CD4-positive, alpha-beta T cell treated with Interleukin-15 for 1 hour (primary cell): ENCODE measurements around the gene PAQR6.
"Not testable (repeated sequence)": the region's sequence is repeated elsewhere in the genome, so short reads cannot be mapped to it uniquely, and the experiment has no call there.

ENCODE experiments used
- DNase-seq: peaks from one replicate; pipeline ENCODE4 v3.0.0-alpha.2; 2020

The PAQR6 gene

DNA sequence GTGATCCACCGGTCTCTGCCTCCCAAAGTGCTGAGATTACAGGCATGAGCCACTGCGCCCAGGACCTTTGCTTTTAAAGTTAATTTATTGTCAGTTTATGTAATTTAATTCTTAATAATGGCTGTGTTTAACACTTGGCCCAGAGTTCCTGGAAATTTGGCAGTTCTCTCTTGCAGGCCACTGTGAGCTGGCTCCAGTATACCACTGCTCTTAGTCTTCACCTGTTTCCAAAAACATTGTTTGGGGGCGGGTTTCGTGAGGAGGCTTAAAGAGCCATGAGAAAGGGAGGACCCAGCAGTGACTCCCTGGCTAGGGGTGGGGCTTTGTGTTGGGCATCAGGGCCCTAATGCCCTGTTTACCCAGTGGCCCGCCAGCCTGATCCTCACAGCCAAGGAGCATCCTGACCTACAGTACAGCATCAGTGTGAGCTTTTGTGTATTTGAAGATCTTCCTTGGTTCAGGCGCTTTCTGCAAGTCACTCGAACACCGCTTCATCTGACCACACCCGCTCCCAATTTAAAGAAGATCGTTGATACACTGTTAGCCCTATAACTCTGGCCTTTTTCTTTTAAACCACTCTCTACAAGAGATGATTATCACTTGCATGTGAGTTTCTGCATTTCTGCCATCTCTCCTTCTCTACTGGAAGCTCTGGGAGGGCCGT, 17.9 kb downstream of the PAQR6 start:
- no peak for DNase-seq

DNA sequence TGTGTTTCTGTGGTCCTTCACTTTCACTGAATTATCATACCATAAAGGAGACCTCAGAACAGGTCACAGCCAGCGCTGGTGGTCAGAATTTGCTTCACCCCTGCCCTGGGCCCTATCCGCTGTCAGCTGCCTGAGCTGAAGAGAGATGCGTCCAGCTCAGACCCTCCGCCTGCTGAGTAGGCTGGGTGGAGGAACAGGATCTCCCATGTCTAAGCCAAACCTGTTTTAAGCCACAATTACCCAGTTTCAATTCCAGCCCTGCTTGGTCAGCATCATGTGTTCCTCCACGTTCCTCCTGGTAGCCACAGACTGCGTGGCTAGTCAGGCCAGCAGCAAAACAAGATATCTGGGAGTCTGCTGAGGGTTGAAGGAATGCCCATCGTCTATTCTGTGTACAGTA, 19.4 kb downstream of the PAQR6 start:
- no peak for DNase-seq

DNA sequence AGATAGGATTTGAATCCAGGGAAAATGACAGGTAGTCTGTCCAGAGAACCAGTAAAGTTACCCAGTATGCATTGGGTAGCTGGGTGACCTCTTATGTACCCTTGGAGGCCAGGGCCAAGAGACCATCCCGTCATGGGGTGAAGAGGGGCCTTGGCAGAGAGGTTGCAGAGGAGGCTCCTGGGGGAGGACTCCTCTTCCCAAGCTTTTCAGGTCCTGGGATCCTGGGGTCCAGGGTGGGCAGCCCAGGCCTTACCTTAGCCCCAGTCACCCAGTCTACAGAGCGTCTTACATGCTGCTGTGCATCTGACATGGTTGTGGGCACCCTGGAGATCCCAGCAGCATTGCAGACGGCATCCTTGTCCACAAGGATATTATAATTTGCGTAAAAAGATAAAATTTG, 21.1 kb downstream of the PAQR6 start:
- DNase-seq, result no peak

DNA sequence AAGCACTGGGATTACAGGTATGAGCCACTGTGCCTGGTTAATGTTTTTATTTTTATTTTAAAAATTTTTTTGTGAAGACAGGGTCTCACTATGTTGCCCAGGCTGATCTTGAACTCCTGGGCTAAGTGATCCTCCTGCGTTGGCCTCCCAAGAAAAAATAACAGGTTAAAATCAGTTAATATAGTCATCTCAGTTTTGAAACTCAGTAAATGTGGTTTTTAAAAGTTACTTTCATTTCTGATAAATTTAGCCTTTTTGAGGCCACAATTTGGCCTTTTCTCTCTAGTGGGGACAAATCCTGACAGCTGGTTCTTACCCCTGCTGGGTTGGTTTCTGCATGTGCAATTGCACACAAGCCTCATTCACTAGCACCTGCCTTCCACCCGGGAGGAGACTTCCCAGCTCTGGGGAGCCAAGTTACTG, 21.7 kb downstream of the PAQR6 start:
- no peak for DNase-seq

DNA sequence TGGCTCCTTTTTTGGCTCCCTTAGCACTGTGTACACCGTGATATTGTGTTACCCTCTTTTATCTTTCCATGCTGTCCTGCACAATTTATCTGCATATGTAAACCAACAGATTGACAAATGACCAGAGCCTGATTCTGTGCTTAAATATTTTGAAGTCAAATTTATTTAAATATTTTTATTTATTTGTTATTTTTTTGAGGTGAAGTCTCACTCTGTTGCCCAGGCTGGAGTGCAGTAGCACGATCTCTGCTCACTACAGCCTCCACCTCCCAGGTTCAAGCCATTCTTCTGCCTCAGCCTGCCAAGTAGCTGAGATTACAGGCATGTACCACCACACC, 22.2 kb downstream of the PAQR6 start:
- DNase-seq, result no peak

DNA sequence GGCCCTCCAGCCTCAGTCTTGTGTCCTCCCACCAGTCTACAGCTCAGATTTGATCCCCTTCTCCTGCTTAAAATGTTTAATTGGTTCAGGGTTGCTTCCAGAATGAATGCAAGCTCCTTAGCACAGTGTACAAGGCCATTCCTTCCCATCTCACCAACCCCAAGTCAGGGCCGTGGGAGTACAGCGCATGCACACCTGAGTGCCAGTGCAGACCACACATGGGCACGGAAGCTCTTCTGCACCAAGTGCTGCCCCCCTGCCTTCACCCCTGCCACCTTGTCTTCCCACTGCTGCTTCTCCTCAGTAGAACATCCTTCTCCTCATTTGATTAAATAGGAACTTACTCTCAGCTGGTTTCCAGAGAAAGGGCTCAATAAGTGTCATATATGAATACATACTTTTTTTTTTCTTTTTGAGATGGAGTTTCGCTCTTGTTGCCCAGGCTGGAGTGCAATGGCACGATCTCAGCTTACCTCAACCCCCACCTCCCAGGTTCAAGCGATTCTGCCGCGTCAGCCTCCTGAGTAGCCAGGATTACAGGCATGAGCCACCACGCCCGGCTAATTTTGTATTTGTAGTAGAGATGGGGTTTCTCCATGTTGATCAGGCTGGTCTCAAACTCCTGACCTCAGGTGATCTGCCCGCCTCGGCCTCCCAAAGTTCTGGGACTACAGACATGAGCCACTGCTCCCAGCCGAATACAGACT, 25.7 kb downstream of the PAQR6 start:
- DNase-seq, result no peak

DNA sequence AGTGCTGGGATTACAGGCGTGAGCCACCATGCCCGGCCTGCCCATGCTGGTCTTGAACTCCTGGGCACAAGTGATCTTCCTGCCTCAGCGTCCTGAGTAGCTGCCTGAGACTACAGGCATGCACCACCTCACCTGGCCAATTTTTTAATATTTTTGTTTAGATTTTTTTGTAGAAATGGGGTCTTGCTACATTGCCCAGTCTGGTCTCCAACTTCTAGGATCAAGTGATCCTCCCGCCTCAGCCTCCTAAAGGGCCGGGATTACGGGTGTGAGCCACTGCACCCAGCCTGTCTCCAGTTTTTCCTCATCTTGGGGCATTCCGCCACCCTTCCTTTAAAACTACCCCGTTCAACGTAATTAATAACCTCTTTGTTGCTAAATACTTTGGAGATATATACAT, 27.6 kb downstream of the PAQR6 start:
- no peak for DNase-seq

DNA sequence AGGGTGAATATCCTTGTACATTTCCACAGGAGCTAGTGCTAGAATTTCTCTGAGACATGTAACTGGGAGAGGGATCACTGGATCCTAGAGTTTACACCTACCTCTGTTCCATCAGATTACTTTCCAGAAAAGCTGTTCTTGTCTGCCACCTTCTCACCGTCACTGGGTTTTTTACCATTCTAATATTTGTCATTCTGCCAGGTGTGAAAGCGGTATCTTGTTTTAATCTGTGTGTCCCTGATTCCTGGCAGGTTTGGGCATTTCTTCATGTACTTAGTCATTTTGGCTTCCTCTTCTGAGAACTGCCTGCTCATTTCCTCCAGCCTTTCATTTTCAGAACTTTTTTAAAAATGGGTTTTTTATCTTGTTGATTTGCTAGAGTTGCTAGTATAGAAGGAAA, 30.0 kb downstream of the PAQR6 start:
- DNase-seq, result peak; percentile 30

DNA sequence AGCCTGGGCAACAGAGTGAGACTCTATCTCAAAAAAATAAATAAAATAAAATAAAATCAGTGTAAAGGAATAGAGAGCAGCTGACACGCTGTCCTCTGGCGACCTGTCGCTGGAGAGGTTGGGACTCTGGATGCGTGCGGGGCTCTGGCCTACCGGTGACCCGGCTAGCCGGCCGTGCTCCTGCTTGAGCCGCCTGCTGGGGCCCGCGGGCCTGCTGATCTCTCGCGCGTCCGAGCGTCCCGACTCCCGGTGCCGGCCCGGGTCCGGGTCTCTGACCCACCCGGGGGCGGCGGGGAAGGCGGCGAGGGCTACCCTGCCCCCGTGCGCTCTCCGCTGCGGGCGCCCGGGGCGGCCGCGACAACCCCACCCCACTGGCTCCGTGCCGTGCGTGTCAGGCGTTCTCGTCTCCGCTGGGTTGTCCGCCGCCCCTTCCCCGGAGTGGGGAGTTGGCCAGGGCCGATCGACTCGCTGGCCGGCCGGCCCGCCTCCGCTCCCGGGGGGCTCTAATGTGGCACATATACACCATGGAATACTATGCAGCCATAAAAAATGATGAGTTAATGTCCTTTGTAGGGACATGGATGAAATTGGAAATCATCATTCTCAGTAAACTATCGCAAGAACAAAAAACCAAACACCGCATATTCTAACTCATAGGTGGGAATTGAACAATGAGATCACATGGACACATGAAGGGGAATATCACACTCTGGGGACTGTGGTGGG, 31.3 kb downstream of the PAQR6 start:
- not testable (repeated sequence) for DNase-seq

DNA sequence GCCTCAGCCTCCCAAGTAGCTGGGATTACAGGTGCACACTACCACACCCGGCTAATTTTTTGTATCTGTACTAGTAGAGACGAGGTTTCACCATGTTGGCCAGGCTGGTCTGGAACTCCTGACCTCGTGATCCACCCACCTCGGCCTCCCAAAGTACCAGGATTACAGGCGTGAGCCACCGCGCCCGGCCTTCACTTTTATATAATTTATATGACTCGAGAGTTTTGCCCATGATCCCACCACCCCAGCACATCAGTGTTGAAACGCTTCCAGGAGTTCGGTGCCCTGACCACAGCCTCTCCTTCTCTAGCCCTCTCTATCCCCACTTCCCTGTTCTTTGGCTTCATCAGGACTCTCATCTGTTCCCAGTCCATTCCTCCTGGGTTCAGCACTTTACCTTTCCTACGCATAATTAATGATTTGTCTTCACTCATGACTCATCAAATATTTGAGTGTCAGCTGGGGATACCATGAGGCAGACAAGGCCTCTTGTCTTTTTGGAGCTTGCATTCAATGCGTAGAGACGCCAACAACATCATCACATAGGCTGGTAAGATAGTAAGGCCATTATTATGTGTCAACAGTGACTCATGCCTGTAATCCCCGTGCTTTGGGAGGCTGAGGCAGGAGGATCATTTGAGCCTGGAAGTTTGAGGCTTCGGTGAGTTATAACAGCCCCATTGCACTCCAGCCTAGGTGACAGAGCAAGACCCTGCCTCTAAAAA, 33.7 kb downstream of the PAQR6 start:
- no peak for DNase-seq

DNA sequence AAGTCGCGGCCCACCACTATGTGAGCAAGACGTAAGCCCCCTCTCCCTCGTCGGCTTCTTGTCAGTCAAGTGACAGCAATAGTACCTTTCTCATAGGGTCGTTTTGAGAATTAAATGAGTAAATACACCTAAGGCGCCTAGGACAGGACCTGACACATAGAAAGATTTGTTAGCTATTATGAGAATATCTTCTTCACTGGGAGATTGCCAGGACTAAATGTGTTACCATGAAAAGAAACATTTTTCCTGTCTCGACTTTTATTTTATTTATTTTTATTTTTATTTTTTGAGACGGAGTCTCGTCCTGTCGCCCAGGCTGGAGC, 34.3 kb downstream of the PAQR6 start:
- no peak for DNase-seq

DNA sequence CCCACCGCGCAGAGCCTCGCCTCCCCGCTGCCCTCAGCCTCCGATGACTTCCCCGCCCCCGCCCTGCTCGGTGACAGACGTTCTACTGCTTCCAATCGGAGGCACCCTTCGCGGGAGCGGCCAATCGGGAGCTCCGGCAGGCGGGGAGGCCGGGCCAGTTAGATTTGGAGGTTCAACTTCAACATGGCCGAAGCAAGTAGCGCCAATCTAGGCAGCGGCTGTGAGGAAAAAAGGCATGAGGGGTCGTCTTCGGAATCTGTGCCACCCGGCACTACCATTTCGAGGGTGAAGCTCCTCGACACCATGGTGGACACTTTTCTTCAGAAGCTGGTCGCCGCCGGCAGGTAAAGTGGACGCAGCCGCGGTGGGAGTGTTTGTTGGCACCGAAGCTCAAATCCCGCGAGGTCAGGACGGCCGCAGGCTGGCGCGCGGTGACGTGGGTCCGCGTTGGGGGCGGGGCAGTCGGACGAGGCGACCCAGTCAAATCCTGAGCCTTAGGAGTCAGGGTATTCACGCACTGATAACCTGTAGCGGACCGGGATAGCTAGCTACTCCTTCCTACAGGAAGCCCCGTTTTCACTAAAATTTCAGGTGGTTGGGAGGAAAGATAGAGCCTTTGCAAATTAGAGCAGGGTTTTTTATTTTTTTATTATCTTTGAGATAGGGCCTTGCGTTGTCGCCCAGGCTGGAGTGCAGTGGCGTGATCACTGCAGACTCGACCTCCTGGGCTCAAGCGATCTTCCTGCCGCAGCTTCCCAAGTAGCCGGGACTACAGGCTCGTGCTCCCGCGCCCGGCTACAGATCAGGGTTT, 34.8 kb downstream of the PAQR6 start, which contains the start of gene PMF1:
Gene PMF1 (plus strand): TSS at position 175 of the 811 bp plus-strand sequence. CDS start 9 bp downstream, at position 184.
- peak; percentile 95 for DNase-seq

DNA sequence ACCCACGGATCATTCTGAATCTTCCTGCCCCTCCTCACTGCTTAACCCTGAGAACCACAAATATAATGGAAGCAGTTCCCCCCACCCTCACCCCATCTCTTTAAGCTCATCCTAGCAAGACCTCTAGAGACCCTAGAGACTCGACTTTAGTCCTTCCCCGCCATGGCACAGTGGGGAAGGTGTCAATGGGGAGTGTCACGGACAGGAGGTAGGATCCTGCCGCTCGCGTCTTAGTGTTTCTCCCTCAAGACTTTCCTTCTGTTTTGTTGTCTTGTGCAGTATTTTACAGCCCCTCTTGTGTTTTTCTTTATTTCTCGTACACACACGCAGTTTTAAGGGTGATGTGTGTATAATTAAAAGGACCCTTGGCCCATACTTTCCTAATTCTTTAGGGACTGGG, 35.7 kb downstream of the PAQR6 start:
- no peak for DNase-seq

DNA sequence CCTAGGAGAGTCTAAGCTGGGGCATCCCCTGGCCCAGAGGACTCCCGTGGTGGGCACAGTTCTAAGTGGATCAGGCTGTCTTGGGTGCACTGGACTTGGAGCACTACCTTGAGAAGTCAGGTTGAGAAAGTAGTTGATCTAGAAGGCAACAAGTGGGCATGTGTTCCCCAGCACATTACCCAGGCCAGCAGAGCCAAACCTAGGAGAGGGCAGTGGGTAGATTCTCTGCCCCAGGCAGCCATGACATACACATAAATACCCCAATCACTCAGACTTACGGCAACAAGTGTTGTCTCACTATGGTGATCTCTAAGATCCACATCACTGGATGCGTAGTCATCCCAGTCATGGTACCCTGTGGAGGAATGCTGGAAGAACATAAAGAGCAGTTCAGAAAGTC, 36.6 kb downstream of the PAQR6 start:
- no peak for DNase-seq

DNA sequence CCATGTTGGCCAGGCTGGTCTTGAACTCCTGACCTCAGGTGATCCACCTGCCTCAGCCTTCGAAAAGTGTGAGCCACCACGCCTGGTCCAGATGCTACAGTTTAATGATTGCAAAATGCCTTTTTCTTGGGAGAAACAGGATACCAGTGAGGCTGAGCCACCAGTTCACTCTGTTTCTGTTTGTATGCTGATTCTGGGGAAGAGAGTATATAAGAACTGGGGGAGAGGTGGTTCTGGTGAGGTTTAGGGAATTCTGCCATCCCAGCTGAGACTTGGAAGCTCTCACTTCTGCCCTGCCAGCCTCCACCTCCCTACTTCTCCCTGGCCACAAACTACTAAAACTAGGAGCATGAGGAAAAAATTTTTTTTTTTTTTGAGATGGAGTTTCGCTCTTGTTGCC, 43.2 kb downstream of the PAQR6 start:
- no peak for DNase-seq

DNA sequence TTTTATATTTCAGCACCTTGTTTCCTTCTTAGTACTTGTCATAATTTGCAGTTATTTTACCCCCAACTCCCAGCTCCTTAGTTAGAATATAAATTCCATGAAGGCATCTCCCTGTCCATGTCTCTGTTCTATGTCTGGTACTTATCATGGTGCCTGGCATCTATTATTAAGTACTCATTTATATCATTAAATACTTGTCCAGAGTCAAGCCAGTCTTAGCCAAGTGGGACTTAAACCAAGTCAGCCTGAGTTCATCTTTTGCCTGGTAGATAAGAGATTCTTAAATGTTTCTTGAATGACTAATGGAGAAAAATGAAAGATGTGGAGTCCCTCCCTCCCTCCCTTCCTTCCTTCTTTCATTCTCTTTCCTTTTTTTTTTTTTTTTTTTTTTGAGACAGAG, 44.5 kb downstream of the PAQR6 start:
- no peak for DNase-seq

DNA sequence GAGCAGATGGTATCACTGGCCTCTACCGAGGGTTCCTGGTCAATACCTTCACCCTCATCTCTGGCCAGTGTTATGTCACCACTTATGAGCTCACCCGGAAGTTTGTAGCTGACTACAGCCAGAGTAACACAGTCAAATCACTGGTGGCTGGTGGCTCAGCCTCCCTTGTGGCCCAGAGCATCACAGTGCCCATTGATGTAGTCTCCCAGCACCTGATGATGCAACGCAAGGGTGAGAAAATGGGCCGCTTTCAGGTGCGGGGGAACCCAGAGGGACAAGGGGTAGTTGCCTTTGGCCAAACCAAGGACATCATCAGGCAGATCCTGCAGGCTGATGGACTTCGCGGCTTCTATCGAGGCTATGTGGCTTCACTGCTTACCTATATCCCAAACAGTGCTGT, 47.8 kb downstream of the PAQR6 start:
- no peak for DNase-seq

DNA sequence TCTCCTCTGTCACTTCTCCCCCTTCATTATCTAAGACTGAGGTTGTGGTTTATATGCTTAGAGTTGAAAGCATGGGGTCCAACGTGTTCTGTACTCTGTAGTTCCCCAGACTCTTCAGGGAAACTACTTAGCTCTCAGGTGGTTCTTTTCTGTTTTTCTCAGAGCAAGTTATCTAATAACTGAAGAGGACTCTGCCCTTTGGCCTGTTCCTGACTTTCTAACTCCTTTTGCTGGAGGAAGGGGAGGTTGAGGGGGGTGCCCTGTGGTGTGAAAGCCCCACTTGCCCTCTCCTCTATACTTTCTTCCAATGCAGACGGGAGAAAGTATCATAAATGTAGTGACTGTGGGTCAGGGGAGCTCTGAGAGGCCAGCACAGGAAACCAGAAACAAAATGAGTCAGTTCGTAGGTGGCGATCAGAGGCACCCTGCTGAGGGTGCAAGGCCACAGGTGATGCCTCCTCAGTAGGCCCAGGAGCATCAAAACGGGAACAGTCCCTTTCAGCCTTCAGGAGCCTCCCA, 49.0 kb downstream of the PAQR6 start:
- DNase-seq, result no peak

DNA sequence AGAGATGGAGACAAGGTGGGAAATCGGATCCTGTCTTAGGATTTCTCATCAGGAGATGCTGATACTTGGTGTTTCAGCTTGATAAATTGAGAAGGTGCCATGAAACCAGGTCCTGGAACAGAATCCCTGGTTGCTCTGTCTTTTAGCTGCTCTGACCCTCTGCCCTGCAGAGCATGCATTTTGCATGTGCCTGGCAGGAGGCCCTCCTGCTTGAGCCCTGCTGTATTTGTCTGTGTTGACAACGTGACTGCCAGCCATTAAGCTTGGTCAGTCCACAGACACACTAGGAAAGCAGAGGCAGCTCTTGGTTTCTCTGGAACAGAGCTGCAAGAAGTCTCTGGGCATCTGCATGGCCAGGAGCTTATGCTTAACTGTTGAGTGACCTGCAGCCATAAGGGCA, 51.4 kb downstream of the PAQR6 start:
- DNase-seq, result no peak

DNA sequence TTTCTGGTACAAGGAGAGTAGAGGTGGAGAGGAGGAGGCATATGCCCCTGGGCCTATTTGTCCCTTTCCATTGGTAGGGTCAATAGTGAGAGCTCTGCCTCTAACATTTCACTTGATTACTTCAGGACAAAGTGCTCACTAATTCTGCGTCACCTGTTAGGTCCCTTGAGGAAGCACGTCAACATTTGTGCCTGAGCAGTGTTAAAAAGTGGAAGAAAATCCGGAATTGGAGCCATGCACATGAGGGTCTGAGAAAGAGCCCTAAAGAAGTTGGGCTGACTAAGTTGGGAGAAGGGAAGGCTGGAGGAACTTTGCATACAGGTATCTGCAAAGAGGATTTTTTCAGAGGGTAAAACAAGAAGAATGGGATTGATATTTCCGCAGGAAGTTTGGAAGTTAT, 52.0 kb downstream of the PAQR6 start:
- DNase-seq, result no peak

DNA sequence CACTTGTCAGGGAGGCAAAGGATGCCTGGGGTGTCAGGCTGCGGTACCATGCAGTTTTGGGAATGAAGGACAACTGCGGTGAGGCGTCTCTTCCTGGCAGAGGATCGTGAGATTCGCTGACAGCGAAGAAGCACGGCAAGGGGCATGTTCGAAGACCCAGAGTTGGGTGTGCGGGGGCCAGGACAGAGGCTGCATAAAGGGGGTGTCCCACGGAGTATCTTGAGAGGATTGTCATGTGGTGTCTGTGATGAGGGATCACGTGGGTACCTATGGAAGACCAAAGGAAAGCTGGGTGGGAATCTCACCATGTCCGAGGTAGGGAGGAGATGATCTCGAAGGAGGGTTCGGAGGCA, 53.6 kb downstream of the PAQR6 start:
- DNase-seq, result no peak

DNA sequence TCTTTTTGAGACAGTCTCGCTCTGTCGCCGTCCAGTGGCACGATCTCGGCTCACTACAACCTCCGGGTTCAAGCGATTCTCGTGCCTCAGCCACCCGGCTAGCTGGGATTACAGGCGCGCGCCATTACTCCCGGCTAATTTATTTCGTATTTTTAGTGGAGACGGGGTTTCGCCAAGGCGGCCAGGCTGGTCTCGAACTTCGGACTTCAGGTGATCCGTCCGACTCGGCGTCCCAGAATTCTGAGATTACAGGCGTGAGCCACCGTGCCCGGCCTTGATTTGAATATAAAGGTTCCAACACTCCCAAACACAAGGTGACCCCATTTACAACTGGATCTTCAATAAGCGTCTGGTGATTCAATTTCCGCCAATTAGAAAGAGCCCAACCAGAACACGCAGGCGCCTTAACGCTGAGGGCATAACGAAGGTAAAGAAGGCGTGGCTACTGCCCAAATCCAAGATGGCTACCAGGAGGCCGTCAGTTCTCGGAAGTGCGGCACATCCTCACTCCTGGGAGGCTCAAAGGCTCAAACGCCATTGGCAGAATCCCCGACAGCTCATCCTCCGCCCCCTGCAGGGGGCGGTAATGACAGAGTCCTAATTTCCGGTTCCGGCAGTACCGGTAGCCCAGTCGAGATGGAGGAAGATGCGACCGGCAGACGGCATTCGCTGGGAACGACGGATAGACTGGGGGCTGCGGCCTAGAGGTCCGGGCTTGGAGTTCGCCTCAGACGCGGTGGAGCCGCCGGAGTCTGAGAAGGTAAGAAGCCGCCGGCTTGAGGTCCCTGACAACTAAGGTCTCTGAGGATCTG, 54.2 kb downstream of the PAQR6 start, which contains the start of gene SLC25A44:
Gene SLC25A44 (plus strand): TSS at position 617 of the 812 bp plus-strand sequence. CDS start 5,744 bp downstream, outside the sequence.
- DNase-seq, result peak; percentile 98
